ENCODE results near the gene EGFL8.

DNA sequence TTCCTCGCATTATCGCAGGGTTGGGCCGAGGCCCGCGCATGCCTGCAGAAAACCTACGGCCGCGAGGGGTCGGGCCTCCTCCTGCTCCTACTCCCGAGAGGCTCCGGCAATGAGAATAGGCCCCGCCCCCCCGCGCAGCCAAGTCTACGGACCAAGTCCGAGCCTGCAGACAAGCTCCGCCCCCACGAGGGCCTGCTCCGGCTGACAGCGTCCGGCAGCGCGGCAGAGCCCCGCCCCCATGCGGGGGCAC is 31.2 kb downstream of the EGFL8 start:
- TF ChIP-seq ZNF274 (IDR thresholded peaks at IDR 0.05; ENCODE audit: low read depth, low read length) = no peak
- no peak for TF ChIP-seq YY1 (IDR thresholded peaks at IDR 0.05; ENCODE audit: insufficient read depth, insufficient read length)
- TF ChIP-seq SUZ12 (IDR thresholded peaks at IDR 0.05; ENCODE audit: extremely low read depth, insufficient read depth, insufficient read length) = no peak

Data from NT2/D1 (cell line).